ENCODE measurements around the gene C17orf50. TPM values are rescaled to one million over a fixed set of nuclear protein-coding genes. Genes with fewer than 3 reads are reported as not detected.

The C17orf50 gene
- total RNA-seq, 1 experiment from 2014 or later, result not detected

DNA sequence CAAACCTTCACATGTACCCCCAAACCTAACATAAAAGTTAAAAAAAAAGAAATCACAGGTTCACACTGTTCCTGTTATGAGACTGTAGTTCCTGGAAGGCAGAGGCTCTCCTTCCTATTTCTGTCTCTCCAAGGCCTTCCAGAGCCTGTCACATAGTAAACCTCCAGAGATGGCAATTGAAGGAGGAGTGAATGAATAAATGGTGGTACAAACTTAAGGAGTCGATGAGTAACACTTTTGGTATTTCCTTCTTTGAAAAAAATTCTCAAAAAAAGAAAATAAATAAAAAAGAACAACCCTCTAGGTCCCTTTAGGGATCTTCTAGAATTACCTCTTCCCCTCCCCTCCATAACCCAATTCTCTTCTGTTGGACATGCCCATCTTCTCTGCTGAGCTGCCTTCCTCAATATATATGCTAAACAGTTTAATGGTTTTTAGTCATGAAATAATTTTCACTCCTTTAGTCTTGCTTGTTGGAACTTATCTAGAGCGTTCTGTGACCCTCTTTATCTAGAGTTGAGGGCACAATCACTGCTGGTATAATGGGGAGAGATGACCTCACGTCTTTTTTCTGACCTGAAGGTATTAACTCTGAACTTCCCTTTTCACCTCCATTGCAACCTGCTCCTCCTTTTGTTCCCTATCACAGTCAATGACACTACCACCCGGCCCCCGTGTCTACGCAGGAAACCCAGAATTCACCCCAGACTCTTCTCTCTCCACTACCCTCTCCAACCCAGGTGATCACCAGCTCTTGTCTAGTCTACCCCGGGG lies 46.9 kb downstream of the C17orf50 start:
- ATAC-seq, result no peak
- peaks cover 32% of the 10 kb centered on the region for H3K79me2 ChIP-seq (ENCODE audit: insufficient read depth, low read length)
- H4K20me1 ChIP-seq (ENCODE audit: insufficient read depth), result peaks cover 22% of the 10 kb centered on the region
- H3K9me2 ChIP-seq (ENCODE audit: insufficient read depth), result no peaks in the 10 kb centered on the region
- no peaks in the 10 kb centered on the region for H3K9me3 ChIP-seq (ENCODE audit: control insufficient read depth in 1 of 2, insufficient read depth in 1 of 2, low read depth in 1 of 2, low read length in 2 of 2)
- H3K27ac ChIP-seq (ENCODE audit: low read depth, low read length), result no peak overlapping the region
- intact Hi-C loops (cut with micrococcal nuclease), result loop anchor here (10.0 kb wide), 1 partner anchor 193 kb away; no protein-coding TSS in a partner anchor
- RAD21 ChIA-PET (ENCODE audit: low non-redundant PET in 1 of 2, low total read pairs in 2 of 2, uncharacterized antibody in 2 of 2, unreplicated experiment in 2 of 2), result no interaction called here
- TF ChIP-seq ZFX (IDR thresholded peaks at IDR 0.05), result no peak
- TF ChIP-seq, protein P1, sequence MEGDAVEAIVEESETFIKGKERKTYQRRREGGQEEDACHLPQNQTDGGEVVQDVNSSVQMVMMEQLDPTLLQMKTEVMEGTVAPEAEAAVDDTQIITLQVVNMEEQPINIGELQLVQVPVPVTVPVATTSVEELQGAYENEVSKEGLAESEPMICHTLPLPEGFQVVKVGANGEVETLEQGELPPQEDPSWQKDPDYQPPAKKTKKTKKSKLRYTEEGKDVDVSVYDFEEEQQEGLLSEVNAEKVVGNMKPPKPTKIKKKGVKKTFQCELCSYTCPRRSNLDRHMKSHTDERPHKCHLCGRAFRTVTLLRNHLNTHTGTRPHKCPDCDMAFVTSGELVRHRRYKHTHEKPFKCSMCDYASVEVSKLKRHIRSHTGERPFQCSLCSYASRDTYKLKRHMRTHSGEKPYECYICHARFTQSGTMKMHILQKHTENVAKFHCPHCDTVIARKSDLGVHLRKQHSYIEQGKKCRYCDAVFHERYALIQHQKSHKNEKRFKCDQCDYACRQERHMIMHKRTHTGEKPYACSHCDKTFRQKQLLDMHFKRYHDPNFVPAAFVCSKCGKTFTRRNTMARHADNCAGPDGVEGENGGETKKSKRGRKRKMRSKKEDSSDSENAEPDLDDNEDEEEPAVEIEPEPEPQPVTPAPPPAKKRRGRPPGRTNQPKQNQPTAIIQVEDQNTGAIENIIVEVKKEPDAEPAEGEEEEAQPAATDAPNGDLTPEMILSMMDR (IDR thresholded peaks at IDR 0.05 in 2 of 3, conservative IDR thresholded peaks at IDR 0.05 in 1 of 3; ENCODE audit: borderline replicate concordance in 1 of 3, insufficient read depth in 1 of 3, low read depth in 2 of 3, low read length in 2 of 3), result no peak
- TF ChIP-seq POLR2AphosphoS5 (IDR thresholded peaks at IDR 0.05; ENCODE audit: low read depth, low read length), result no peak
- TF ChIP-seq TCF7L2 (IDR thresholded peaks at IDR 0.05; ENCODE audit: borderline replicate concordance, extremely low read depth, insufficient read depth, insufficient read length), result no peak
- no peak for TF ChIP-seq FOSL1 (IDR thresholded peaks at IDR 0.05; ENCODE audit: low read depth)
- H3K4me1 ChIP-seq (ENCODE audit: control insufficient read depth in 1 of 2, insufficient read depth in 2 of 2, low read length in 2 of 2), result peaks cover 26 to 44% of the 10 kb centered on the region in 2 experiments
- peak overlapping the region; percentile 92; the same call in 1 of the 2 replicates for H3K4me2 ChIP-seq (ENCODE audit: low read length)
- DNase-seq (ENCODE audit: low read depth, low spot score), result no peak
- BruUV-seq (replicated peaks), result no TSS peak
- CTCF ChIA-PET, result interaction anchor here (1.2 to 3.3 kb wide), 3 partner anchors 9 to 195 kb away, joined by 3 to 76 read pairs (median 6); no protein-coding TSS in a partner anchor
- H3K27me3 ChIP-seq (ENCODE audit: insufficient read depth, low read length), result no peaks in the 10 kb centered on the region
- POLR2A ChIA-PET, result interaction anchor here (1.6 to 3.9 kb wide), 4 partner anchors 11 to 43 kb away, joined by 8 to 41 read pairs (median 18); no protein-coding TSS in a partner anchor
- 0 out of 2 replicates have a peak overlapping the region, but pooled peaks have one; percentile 89 for H3K9ac ChIP-seq (ENCODE audit: low read length)
- H2AFZ ChIP-seq (ENCODE audit: low read depth, low read length, poor library complexity, severe bottlenecking), result no peak overlapping the region
- H3K36me3 ChIP-seq (ENCODE audit: control insufficient read depth in 1 of 2, insufficient read depth in 2 of 2, low read length in 2 of 2), result 0 out of 4 replicates have a peak, but pooled peaks cover 0 to 2% of the 10 kb centered on the region in 2 experiments
- H3K4me3 ChIP-seq (replicated peaks in 1 of 2; ENCODE audit: low read depth in 1 of 2, low read length in 2 of 2), result peak overlapping the region in 1 of 2 experiments; percentile 89; a peak in 1 of 4 replicates

Data from HCT116 (cell line).